ENCODE data around the gene PLEKHG4.
A peak's percentile ranks its signal among the peaks of the same experiment; 100 is the strongest.

PLEKHG4 gene

DNA sequence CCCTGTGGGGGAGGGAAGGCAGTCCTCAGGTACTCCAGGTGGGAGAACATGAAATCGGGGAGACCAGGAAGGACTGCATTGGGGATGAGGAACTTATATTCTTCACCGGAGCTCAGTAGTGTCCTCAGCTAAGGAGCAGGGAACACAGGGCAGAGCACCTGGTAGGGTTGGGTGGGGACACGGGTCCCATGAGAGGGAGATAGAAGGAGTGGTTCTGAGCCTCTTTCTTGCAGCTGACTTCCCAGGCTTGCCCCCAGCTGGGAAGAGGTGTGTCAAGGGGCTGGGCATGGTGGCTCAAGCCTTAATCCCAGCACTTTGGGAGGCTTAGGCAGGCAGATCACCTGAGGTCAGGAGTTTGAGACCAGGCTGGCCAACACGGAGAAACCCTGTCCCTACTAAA lies 34.1 kb upstream of the PLEKHG4 start:
- DNase-seq: no peak

DNA sequence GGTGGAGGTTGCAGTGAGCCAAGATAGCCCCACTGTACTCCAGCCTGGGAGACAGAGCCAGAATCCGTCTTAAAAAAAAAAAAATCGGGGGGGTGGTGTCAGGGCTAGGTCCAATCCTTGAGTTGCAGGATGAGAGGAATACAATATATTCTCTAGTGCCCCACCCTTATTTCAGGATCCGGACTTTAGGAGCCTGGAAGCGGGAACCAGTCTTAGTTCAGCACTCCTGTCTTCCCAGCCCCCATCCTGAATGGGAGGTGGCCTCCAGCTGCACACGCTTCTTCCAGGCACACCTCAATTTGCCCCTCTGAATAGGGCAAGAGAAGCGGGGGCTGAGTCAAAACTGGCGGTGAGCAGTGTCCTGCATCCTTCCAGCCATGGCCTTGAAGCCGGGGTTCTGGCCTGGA lies 33.7 kb upstream of the PLEKHG4 start:
- DNase-seq: no peak

DNA sequence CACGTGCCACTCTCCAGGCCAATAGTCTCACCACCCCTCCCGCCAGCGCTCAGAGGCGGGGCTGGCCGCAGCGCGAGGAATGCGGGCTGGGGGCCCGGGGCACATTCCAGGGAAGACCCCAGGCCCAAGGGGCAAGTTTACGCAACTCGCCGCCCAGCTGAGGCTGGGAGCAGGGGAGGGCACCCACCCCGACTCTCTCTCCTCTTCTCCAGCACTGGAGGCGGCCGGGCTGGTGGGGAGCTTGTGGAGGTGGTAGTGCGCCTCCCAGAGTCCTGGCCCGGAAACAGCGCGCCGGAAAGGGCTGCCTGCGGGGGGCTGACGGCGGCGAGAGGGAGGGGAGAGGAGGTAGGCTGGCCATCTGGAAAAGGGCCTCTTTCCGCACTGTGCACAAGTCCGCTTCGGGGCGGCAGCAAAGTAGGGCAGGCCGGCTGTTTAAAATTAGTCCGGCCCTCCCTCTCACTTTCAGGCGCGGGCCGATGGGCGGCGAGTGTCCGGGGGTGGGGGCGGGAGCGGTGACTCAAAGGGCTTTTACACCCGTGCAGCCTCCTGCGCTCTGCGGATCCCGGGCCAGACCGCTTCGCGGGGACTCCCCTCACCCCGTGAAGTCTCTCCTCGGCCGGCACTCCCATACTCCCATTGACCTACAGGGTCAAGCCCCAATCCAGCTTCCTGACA lies 33.1 kb upstream of the PLEKHG4 start:
- no peak for DNase-seq

DNA sequence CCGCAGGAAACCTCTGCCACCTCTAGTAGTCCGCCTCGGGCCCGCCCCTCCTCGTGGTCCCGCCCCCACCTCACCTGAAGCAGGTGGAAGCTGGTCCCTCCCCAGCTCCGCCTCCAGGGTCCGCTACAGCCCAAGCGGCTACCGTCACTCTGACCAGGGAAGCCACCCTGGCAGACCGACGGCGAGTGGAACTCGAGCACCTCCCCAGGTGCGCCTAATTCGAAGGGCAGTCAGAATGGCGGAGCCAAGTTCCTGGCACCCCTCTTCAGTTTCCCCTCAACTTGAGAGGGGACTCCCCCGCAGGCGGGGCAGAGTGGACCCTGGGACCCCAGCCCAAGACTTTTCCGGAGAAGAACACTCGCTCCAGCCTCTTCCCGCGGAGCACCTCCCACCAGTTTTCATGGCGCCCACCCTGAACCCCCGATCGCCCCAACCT lies 32.6 kb upstream of the PLEKHG4 start:
- DNase-seq: no peak

DNA sequence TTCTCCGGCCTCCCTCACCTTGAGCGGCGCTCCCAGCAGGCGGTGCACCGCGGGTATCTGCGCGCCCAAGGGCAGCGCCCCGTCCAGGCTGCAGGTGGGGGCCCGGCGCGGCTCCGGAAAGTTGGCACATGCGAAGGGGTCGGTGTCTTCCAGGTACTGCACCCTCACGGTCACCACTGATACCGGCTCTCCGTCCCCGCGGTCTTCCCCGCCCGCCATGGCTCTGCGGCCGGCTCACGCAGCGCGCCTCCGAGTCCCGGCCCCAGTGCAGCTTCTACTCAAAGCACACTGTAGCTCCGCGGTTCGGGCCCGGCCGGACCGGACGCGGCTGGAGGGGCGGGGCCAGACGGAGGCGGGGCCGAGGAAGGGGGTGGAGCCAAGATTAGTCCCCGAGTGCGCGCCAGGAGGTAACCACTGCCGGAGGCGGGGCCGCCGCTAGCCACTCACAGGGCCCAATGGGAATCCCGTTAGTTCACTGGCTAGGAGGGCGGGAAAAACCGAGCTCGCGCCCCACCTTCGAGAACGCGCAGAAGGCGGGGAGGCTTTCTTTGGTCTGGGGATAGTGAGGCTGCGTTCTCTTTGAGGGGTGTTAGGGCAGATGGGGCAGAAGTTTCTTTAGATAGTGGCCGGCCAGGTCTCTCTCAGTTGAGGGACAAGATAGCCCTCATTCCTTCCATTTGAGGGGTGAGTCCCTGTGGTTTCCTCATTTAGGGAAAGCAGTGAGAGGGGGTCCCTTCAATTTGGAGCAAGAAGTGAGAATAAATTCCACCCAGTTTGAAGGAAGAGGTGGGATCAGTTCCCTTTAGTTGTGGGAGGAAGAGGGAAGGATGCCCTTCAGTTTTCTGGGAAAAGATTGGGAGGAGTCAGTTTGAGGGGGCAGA lies 31.9 kb upstream of the PLEKHG4 start, which contains the start of gene FHOD1:
TSS of gene FHOD1 (minus strand) at position 290 of the 881 bp plus-strand sequence. CDS start at position 219, 71 bp downstream.
- DNase-seq: peak; percentile 42 to 89

DNA sequence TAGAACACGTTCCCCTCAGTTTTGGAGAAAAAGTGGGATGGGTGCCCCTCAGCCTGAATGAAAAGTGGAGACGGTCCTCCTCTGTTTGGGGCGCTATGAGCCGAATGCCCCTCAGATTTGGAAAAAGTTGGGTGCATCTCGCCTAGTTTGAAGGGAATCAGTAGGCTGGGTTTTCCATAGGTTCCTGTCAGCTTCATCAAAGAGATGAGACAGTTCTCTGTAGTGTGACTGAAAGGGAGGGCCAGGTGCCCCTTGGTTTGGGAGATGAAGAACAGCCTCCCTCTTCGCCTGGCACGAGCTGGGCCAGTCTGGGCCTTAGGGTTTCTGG lies 31.3 kb upstream of the PLEKHG4 start:
- DNase-seq: no peak

DNA sequence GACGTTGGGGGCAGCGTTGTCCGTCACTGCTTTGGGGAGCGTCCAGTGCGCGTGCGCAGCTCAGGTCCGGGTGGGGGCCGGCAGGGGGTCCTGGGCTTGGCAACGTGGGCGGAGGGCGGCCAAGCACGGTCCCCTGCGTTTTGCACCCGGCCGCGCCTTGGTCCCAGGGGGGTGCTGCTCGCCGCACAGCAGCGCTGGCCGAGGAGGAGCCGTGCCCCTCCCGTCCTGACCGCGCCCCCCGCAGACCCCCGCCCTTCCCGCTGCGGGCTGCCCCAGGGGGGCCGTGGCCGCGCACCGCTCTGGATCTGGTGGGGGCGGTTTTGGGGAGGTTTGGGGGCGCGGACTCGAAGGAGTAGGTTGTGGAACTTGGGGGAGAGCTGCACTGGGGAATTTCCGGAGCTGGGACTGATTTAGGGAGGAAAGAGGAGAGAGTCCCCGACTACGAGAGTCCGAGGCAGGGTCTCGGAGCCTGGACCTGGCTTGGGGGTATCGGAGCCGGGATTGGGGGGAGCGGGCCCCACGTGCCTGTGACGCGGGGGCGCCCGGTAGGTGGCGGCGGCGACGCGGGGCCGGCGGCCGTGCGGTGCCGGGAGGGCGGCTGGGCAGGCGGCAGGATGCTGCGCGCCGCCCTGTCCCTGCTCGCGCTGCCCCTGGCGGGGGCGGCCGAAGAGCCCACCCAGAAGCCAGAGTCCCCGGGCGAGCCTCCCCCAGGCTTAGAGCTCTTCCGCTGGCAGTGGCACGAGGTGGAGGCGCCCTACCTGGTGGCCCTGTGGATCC lies 30.7 kb upstream of the PLEKHG4 start, which contains the start of gene SLC9A5:
TSS of gene SLC9A5 (plus strand) at position 579 of the 777 bp plus-strand sequence. CDS start at position 615, 36 bp downstream.
- DNase-seq: peak in 1 of 2 experiments; percentile 16

DNA sequence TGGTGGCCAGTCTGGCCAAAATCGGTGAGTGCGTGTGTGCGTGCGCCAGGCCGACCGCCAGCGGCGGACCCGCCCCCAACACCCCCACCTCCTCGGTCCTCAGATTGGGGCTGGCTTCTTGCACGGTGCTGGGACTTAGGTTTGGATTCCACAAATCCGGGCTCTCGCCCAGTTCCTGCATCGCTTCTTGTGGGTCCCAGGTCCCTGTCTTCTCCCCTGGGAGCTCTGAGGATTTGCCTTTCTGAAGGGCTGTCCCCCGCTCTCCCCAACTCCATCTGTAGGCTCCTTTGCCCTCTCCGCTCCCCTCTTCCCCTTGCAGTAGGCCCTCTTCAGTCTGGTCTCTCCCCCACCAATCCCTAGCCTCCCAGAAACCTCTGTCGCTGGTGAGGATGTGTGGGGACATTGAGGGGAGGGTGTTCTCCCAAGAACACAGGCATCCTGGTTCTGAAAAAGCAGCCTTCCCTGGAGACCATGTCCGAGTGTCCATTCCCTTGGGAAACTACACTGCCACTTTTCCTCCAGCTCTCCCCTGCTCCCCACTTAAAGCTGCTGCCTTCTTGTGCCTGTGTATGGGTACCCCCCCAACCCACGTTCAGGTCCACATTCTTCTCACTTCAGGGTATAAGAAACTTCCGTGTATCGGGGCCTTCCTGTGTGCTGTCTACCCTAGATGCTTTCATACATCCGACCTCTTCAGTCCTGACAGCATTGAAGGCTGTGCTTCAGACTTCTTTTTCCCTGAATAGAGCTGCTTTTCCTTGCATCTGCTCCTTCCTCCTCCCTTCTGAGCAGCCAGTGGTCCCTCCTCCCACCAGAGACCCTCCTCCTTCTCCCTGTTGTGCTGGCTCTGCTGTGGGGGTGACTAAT lies 29.9 kb upstream of the PLEKHG4 start:
- DNase-seq: no peak

DNA sequence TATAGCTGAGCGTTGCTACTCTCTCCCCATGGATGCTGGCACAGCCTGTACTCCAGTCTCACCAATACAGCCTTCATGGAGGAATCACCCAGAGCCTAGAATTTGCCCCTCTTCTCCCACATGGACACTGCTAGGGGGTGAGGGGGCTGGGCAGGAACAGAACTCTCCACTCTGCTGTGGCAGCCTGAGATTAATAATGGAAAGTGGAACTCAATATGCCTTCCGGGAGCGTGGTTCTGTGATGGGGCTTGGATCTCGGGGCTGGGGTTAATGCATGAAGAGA lies 29.3 kb upstream of the PLEKHG4 start:
- no peak for DNase-seq

DNA sequence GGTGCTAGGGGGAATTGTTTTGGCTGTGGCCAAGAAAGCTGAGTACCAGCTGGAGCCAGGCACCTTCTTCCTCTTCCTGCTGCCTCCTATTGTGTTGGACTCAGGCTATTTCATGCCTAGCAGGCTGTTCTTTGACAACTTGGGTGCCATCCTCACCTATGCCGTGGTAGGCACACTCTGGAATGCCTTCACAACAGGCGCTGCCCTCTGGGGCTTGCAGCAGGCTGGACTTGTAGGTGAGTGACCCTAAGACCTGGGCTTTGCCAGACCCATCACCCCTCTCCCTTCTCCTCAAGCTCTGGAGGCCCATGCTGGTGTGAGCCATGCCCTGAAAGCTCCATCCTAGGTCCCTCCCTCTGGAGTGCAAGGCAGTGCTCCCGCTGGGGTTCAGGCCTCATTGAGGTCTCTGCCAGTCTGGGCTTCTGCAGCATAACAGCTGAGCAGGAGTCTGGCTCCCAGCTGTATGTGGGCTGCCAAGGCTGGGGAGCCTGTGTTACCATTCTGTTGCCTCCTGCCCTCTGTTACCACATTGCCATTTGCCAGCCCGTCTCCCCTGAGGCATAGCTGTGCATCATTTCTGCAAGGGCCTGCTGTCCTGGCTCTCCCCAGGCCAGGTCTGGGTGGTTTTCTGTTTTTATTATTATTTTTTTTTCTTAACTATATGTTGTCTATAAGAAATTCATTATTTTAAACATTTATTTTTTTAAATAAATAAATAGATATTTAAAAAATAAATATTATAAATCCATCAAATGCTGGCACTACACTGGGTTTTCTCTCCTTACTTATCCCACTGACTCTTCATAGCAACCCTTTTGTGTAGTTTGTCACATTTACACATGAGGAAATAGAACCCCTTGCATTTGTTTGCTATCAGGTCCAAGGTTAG lies 26.5 kb upstream of the PLEKHG4 start:
- DNase-seq: peak; percentile 33 to 76

DNA sequence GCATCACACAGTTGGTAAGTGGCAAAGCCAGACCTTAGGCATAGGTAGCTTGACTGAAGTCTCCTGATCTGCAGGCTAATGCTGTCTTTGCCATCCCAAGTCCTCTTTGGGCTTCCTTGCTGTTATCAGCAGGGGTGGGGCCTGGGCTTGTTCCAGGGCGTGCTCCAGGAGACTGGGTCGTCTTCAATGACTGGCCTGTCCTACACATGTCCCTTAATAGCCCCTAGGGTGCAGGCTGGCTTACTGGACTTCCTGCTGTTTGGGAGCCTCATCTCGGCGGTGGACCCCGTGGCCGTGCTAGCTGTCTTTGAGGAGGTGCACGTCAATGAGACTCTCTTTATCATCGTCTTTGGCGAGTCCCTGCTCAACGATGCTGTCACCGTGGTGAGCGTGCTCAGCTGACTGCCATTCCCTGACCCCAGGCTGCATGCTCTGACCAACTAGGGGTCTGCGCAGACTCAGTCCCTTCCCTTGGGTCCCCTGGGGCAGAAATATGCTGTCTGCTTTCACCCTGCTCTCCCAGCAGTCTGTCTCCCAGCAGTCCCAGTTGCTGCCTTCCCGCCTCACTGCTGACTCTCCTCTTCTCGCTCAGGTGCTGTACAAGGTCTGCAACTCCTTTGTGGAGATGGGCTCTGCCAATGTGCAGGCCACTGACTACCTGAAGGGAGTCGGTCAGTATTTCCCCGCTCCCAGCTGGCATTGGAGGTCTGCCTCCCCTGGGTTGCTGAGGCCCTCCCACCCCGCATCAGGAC lies 24.4 kb upstream of the PLEKHG4 start:
- no peak for DNase-seq

DNA sequence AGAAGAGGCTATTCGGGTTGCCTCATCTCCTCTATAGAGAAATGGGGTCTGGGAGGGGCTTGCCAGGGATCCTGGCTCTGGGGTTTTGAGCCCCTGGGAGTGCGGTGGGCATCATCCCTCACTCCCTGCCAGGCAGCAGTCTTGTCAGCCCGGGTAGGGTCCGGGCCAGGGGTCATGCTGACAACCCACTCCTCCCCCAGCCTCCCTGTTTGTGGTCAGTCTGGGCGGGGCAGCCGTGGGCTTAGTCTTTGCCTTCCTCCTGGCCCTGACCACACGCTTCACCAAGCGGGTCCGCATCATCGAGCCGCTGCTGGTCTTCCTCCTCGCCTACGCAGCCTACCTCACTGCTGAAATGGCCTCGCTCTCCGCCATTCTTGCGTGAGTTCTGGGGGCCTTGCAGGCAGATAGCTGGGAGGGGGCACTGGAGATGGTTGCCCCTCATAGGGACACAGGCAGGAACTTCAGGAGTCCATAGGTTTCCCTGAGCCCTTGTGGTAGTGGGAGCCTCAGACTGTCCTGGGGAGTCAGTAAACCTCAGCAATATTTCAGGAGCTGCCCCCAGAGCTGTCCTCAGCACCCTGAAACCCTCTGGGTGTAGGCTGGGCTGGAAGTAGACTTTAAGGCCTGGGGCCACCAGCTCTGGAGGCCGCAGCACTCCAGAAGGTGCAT lies 23.6 kb upstream of the PLEKHG4 start:
- DNase-seq: no peak

DNA sequence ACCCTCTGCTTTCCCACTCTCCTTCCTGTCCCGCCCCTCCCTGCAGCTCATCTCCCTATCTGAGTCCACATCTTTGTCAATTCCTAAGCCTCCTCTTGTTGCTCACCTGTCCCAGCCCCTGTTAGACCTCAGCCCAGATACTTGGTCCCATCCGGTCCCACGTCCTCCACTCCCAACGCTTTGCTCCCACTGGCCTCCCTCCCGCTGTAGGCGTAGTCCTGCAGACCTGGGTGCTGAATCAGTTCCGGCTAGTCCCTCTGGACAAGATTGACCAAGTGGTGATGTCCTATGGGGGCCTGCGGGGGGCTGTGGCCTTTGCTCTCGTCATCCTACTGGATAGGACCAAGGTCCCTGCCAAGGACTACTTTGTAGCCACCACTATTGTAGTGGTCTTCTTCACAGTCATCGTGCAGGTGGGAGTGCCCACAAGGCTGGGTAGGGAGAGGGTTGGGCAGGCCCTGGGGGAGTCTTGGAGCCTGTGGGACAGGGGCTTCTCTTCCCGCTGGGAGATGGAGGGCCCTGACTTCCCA lies 22.6 kb upstream of the PLEKHG4 start:
- no peak for DNase-seq

DNA sequence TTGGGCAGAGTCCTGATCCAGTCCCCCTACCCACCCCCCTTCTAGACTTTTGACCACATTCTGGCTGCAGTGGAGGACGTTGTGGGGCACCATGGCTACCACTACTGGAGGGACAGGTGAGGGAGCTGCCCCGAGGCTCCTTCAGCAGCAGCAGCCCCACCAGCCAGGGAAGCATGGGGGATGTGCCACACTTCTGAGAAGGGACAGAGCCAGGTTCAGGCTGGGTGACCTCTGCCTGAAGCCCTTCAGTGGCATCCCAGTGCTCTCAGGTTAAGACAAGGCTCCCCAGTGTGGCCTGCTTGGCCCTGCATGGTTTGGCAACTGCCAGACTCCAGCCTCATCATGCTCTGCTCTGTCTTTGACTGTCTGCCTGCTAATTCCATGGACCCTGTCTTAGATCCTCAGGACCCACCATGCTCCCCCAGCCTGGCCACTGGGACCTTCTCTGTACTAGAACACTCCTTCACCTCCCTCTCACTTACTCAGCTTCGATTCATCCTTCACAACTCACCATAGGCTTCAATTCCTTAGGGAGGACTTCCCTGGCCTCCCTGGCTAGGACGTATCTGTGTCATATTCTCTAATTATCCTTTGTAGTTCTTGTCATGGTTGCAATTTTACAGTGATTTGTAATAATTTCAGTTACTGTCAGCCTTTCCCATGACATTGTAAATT lies 21.7 kb upstream of the PLEKHG4 start:
- DNase-seq: no peak

DNA sequence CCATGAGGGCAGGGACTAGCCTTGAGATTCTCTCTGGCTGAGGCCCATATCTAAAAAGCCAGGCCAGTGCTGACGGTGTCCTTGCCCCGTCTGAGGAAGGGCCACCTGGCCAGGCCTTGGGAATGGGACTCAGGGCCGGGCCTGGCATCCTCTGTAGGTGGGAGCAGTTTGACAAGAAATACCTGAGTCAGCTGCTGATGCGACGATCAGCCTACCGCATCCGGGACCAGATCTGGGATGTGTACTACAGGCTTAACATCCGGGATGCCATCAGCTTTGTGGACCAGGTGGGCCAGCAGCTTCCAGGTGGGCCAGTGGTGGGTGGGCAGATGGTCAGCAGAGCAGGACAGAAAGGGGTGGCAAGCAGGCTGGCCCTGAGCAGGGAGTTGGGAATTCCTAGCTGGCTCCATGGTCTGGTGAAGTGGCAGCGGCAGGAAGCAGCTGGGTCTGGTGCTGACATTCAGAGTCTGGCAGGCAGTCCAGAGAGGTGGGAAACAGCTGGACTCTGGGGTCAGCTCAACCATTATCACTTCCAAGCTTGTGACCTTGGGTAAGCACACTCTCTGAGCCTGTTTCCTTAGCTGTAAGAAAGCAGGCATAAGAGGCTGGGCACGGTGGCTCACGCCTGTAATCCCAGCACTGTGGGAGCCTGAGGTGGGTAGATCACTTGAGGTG lies 21.0 kb upstream of the PLEKHG4 start:
- no peak for DNase-seq

DNA sequence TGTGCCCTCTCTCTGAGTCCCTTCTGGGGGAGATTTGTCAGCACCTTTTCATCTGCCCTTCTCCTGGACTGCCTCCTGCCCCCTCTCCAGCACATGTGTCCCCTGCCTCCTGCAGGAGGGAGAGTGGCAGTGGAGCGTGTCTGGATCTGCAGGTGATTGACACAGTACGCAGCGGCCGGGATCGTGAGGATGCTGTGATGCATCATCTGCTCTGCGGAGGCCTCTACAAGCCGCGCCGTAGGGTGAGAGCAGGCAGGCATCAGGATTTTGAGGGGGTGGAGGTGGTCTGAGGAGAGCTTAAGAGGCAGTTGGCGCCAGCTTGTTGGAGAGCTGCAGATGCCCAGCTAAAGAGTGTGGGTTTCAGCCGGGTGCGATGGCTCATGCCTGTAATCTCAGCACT lies 19.6 kb upstream of the PLEKHG4 start:
- DNase-seq: no peak

DNA sequence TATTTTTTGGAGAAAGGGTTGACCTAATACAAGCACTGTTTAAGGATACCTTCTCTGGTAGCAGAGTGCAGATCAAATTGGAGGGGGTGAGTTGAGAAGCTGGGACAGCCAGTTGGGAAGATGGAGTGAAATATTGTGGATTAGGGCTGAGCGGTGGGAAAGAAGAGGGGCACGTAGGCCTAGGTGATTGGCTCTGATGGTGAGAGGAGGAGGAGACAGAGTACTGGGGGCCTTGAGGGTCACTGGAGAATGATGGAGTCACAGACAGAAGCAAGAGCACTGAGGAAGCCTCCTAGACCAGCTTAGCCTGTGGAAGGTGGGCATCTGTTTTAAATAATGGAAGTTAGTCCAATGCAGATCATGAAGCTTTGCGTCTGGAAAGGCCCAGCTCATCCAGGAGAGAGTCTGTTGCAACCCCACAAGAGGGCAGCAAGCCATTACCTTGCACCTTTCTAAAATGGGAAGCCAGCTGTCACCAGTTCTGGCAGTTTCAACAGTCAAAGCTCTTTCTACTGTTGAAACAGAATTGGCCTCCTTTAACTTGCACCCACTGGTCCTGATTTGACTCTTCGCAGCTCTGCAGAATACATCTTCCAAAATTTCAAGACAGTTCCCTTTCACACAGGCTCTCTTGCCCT lies 18.8 kb upstream of the PLEKHG4 start:
- peak in 1 of 2 experiments; percentile 22 for DNase-seq

DNA sequence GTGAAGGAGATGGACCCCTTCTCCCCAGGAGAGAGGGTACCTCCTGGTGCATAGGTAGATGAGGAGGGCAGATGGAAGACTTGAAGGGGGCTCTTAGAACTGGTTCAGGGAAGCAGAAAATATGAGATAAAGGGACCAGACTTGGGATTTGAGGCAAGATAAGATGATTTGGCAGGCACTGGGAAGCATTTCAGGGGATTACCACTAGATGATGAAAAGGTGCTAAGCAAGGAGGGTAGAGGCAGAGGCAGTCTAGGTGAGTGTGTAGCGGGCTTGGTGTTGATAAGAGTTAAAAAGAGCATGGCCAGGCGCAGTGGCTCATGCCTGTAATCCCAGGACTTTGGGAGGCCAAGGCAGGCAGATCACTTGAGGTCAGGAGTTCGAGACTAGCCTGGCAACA lies 16.1 kb upstream of the PLEKHG4 start:
- no peak for DNase-seq

All from NCI-H446 (cell line).